HG03135 (cell line): ENCODE data around the gene CEP68.

ENCODE experiments used
- ATAC-seq: cut with Tn5 transposase; IDR thresholded peaks from one replicate; pipeline ENCODE4 v1.9.1; 2021; ENCODE audit warnings: mild to moderate bottlenecking, moderate library complexity; ENCODE audit not compliant: unreplicated experiment

The CEP68 gene

GRCh38 chr2:65075605-65076344 is 19.6 kb downstream of the CEP68 start:
- ATAC-seq = no peak

GRCh38 chr2:65076345-65076710 is 20.1 kb downstream of the CEP68 start:
- ATAC-seq = no peak

- ATAC-seq = no peak
Observed at GRCh38 chr2:65077898-65078297, 21.7 kb downstream of the CEP68 start.

GRCh38 chr2:65079017-65079416 is 22.8 kb downstream of the CEP68 start:
- ATAC-seq = no peak

- no peak for ATAC-seq
Observed at GRCh38 chr2:65081232-65081685, 25.0 kb downstream of the CEP68 start.

GRCh38 chr2:65085148-65085547 is 28.9 kb downstream of the CEP68 start:
- ATAC-seq = no peak

GRCh38 chr2:65092791-65093190 is 36.6 kb downstream of the CEP68 start:
- ATAC-seq = no peak

GRCh38 chr2:65093211-65093610 is 37.0 kb downstream of the CEP68 start:
- no peak for ATAC-seq

- ATAC-seq = no peak
Observed at GRCh38 chr2:65096948-65097347, 40.7 kb downstream of the CEP68 start.

- no peak for ATAC-seq
Observed at GRCh38 chr2:65097844-65098243, 41.6 kb downstream of the CEP68 start.

- no peak for ATAC-seq
Observed at GRCh38 chr2:65098741-65099140, 42.5 kb downstream of the CEP68 start.

- no peak for ATAC-seq
Observed at GRCh38 chr2:65101071-65101470, 44.9 kb downstream of the CEP68 start.

GRCh38 chr2:65103013-65103715 is 46.9 kb downstream of the CEP68 start:
- ATAC-seq = no peak

GRCh38 chr2:65107530-65107929 is 51.3 kb downstream of the CEP68 start:
- no peak for ATAC-seq

GRCh38 chr2:65108780-65109179 is 52.6 kb downstream of the CEP68 start:
- no peak for ATAC-seq

GRCh38 chr2:65112633-65113032 is 56.4 kb downstream of the CEP68 start:
- no peak for ATAC-seq

- no peak for ATAC-seq
Observed at GRCh38 chr2:65113229-65113628, 57.0 kb downstream of the CEP68 start.

GRCh38 chr2:65113816-65114215 is 57.6 kb downstream of the CEP68 start:
- ATAC-seq = no peak

- no peak for ATAC-seq
Observed at GRCh38 chr2:65114921-65115320, 58.7 kb downstream of the CEP68 start.

GRCh38 chr2:65116645-65117044 is 60.4 kb downstream of the CEP68 start:
- no peak for ATAC-seq

GRCh38 chr2:65120990-65121693 is 64.9 kb downstream of the CEP68 start:
- ATAC-seq = no peak

GRCh38 chr2:65122313-65122712 is 66.1 kb downstream of the CEP68 start:
- ATAC-seq = no peak
